T follicular helper cell (primary cell): ENCODE results near the gene PTPRR.

Experiments
- DNase-seq: peaks from one replicate; pipeline ENCODE4 v3.0.0-alpha.2; 2020; ENCODE audit warnings: low read depth

The PTPRR gene

GRCh38 chr12:70695361-70696023 is 225.0 kb downstream of the PTPRR start:
- no peak for DNase-seq

GRCh38 chr12:70692681-70693288 is 227.8 kb downstream of the PTPRR start:
- no peak for DNase-seq

- no peak for DNase-seq
Observed at GRCh38 chr12:70691018-70691672, 229.4 kb downstream of the PTPRR start.

DNA sequence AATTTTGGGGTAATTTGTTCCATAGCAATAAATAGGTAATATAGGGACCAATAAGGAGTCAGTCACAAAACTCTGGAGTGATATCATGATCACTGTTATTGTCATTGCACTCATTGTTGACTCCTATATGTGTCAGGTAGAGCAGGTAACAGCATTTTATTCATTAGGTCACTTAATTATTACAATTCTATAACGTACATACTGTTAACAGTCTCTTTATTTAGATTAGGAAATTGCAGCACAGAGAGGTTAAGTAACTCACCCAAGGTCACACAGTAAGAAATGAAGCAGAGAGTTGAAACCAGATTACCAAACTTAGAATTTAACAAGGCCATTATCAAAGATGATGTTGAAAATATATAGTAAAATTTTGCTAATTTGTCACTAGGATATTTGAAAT is 233.6 kb downstream of the PTPRR start:
- no peak for DNase-seq

DNA sequence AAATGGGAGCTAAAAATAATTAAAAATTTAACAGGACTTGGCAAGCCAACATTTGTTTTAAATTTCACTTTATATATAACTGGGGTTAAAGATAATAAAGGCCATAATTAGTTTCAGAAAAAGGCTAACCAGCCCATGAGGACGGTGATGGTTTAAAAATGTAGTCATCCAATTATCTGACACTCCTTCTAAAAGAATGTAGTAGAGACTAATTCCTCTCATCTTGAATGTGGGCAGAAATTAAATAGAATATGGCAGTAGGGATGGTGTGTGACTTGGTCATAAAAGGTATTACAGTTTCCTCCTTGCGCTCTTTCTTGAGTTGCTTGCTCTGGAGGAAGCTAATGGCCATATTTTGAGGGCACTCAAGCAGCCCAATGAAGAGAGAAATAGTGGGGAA is 234.2 kb downstream of the PTPRR start:
- no peak for DNase-seq

- no peak for DNase-seq
Observed at GRCh38 chr12:70683976-70684375, 236.6 kb downstream of the PTPRR start.

DNA sequence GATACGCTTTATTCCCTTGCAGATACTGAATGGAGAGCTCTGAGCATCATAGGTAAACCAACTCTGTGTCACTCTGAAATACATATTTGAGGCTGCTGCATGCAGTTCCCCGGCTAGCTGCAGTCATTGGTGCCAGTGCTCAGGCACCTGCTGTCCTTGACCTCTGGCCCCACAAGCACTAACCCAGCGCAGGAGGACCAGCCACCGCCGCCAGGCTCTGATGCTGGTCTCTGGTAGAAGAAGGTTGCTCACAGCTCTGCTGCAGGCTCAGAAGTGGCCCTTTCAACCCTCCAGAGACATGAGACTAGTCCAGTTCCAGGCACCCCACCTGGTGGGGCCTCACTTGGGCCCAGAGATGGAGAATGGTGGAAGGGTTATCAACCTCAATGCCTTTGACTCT is 248.8 kb downstream of the PTPRR start:
- no peak for DNase-seq

- DNase-seq = no peak
Observed at GRCh38 chr12:70670948-70671347, 249.6 kb downstream of the PTPRR start.

- DNase-seq = no peak
Observed at GRCh38 chr12:70667253-70667652, 253.3 kb downstream of the PTPRR start.

DNA sequence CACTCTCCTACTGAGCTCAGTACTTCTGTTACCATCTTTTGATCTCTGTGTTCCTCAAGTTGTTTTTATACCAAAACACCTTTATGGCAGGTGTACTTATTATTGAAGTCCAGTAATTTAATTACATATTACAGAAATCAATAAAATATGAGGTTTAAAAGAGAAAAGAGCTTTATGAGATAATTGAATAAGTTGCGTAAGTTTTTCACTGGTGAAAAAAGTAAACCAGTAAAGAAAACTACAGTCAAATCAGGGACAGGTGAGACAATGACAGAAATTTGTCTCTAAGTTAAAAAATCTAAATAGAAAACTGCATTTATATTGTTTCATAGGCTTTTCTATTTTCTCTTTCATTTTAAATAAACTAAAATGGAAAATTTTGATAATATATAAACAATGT is 254.2 kb downstream of the PTPRR start:
- no peak for DNase-seq

DNA sequence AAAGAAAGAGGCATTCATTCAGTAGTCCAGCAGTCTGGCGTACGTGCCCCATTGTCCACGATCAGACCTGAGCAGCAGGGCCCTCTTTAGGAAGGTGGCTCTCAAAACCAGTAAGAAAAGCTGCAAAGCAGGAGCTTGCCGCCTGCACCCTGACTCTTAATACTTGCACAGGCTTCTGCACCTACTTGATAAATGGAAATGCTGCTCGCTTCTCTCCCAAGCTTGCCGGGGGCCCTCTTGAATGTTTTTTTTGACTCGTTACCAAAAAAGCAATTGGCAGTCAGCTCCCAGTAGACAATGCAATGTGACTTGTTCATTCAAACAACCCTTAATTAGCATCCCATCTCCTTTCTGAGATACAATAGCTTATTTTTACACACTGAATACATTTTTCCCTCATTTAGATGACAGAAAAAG is 256.1 kb downstream of the PTPRR start:
- no peak for DNase-seq

DNA sequence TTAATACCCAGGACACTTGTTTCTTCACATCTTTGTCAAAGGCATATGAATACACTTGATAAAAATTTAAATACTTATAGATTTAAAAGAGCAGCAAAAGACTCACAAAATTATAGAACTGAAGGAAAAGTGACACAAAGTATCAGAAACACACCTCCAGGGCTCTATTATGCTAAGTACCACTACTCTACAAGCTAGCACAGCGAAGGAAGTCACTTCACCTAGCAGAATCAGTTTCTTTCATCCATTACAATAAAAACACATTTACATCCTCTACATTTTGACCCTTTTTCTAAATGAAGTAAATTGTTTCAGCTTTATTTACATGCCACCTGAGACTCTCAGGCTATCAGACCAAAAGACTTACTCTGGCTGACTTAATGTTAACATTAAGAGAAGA is 256.7 kb downstream of the PTPRR start:
- no peak for DNase-seq

DNA sequence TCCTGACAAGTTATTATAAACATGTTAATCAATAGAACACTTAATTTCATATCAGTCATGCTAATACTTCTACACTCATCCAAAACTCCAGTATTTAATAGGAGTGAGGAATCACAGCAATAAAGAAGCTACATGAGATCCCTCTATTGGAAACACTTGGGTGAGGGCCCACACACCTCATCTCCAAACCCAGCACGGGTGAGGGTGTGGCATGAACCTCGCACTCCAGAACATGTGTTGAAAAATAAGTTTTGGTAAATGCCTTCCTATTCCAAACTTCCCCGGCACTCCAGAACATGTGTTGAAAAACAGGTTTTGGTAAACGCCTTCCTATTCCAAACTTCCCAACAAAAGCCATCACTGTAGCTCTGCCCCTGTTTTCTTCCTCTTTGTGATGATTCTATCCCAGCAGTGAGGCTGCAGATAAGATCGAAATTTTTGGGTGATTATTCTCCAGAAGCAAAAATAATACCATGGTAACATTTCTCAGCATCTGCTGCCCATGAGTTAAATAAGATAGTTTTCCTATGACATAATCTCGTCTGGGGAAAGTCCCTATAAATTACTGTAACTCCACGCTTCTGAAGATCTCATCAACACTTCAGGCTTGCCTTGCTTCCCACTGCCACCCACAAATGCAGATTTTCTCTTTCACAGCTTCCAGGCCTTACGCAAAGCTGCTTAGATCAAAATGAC is 258.9 kb downstream of the PTPRR start:
- no peak for DNase-seq

GRCh38 chr12:70660620-70661219 is 259.8 kb downstream of the PTPRR start:
- DNase-seq = no peak

DNA sequence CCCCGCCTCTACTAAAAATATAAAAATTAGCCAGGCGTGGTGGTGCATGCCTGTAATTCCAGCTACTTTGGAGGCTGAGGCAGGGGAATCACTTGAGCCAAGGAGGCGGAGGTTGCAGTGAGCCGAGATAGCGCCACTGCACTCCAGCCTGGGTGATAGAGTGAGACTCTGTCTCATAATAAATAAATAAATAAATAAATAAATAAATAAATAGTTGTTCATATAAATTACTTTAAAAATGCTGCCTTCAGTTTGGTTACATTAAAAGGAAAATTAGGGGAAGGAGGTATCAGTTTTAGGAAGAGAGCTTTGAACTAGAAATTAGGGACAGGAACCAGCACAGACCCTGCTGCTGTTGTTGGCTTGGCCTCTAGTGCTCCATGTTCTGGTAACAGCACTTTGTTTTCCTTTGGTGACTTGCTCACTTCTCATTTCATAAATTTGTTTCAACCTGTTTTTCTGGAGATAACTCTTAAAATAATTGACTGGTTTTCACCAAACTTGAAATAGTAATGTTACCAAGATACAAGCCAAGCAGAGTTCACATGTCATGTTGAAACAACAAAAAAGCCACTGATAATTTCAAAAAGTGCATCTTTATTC is 260.4 kb downstream of the PTPRR start:
- no peak for DNase-seq

DNA sequence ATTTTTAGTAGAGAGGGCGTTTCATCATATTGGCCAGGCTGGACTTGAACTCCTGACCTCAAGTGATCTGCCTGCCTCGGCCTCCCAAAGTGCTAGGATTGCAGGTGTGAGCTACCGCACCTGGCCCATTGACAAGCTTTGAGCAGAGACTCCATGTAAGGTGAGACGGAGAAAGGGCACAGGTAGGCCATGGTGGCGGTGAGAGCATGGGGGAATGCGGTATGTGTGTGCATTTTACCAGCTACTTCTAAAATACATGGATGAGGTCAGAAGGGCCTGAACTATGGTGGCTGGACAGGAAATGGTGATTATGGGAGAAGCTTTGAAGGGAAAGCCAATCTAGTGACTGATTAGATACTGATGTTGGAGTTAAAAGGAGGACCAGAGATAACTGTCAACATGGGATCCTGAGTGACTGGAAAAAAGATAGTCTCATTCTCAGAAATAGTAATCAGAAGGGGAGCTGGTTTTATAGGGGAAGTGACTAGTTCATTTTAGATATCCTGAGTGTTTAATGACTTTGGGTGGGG is 261.4 kb downstream of the PTPRR start:
- no peak for DNase-seq

GRCh38 chr12:70657616-70658286 is 262.8 kb downstream of the PTPRR start:
- DNase-seq = no peak

- DNase-seq = no peak
Observed at GRCh38 chr12:70652451-70652850, 268.1 kb downstream of the PTPRR start.

DNA sequence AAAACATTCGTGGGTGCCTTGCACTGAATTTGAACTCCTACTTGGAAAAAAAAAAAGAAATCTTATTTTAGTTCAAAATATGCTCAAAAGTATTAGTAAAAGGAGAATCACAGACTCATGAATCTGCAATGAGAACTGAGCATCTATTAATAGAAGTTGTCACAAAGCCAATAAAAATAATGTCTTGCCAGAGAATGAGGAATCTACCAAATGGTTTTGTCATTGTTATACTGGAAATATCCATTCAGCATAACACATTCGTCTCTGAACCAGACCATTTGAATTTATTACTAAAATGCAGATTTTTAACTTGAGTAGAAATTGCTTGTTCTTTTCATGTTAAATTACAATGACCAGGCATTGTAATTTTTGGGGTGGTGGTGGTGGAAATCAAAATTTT is 271.7 kb downstream of the PTPRR start:
- no peak for DNase-seq

GRCh38 chr12:70648191-70648590 is 272.3 kb downstream of the PTPRR start:
- DNase-seq = no peak

- DNase-seq = no peak
Observed at GRCh38 chr12:70646850-70647249, 273.7 kb downstream of the PTPRR start.
